HG03039 (cell line): Measurements from ENCODE around the gene RNASEH2A.

Source experiments
- ATAC-seq: cut with Tn5 transposase; IDR thresholded peaks from one replicate; pipeline ENCODE4 v1.9.1; 2021; ENCODE audit warnings: mild to moderate bottlenecking, moderate library complexity; ENCODE audit not compliant: unreplicated experiment

The RNASEH2A gene

GRCh38 chr19:12782424-12783290, 23.7 kb upstream of the RNASEH2A start:
- peak; percentile 37 for ATAC-seq

DNA sequence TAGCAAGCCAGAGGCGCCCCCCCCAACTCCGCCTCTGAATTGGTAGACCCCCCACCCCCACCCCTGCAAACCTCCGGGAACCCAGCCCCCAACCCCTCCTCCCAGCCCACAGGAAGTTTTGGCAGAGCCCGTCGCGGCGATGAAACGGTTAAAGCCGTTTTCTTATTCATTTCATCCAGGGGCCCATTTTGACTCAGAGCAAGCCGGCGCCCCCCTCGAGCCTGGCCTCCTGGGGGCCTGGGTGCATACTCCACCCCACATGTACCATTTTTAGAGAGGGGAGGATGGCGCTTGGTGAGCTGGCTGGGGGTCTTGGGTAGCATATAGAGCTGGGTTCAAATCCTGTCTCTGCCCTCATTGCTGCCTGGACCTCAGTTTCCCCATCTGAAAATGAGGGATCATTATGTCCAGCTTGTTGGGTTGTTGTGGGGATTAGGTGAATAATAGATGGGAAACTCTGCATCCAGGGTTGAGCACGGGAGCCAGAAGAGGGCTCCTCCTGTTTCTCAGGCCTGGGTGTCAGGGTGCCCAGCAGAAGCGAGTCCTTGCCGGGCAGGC, 23.0 kb upstream of the RNASEH2A start:
- ATAC-seq = no peak

- no peak for ATAC-seq
Observed at GRCh38 chr19:12783849-12784393, 22.5 kb upstream of the RNASEH2A start.

GRCh38 chr19:12784394-12784870, 22.0 kb upstream of the RNASEH2A start:
- ATAC-seq = no peak

DNA sequence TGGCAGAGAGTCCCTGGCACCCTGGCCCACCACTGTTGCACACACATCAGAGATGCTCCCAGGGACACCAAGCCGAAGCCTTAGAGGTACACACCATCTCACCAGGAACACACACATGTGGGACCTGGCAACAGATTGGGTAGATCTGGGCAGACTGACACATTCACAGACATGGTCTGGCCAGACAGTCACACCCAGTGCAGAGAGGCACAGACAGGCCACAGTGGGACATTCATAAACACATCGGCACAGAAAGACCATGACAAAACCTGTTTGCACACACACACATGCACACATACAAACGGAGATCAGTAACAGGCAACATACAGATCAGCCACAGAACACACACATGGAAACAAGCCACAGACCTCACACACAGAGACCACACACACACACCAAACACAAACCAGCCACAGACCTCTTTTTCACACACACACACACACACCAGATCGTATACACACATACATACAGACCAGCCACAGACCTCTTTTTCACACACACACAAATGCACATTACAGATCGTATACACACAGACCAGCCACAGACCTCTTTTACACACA, 21.4 kb upstream of the RNASEH2A start:
- no peak for ATAC-seq

DNA sequence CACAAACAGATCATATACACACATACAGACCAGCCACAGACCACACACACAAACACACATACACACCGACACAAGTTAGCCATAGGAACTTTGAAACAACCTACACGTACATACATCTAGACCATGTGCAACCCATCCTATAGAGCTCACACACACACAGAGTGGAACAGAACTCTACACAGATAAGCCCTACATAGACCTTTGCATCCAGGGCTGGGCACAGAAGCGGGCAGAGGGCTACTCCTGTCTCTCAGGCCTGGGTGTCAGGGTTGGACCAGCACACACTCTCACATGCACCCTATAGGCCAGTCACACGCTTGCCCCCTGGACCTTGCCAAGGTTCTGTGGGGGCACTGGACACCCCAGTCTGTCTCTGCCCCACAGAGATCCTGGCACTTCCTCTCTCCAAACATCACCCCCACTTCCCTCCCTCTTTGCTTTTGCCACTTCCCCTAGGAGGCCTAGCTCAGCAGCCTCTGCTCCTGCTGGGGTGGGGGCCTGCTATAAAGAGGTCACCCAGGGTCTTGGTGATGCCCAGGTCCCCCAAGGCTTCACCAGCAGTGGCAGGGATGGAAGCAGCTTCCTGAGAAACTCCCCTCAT, 20.9 kb upstream of the RNASEH2A start:
- no peak for ATAC-seq

- ATAC-seq = no peak
Observed at GRCh38 chr19:12786141-12786870, 20.1 kb upstream of the RNASEH2A start.

DNA sequence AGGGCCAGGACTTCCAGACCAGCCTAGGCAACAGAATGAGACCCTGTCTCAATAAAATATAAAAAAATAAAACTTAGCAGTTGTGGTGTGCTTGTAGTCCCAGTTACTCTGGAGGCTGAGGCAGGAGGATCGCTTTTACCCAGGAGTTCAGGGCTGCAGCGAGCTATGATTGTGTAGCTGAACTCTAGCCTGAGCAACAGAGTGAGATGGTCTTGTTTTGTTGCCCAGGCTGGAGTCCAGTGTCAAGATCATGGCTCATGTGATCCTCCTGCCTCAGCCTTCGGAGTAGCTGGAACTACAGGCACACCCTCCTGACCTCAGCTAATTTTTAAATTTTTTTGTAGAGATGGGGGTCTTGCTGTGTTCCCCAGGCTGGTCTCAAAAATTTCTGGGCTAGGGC, 19.4 kb upstream of the RNASEH2A start:
- ATAC-seq = no peak

- no peak for ATAC-seq
Observed at GRCh38 chr19:12787458-12787857, 18.9 kb upstream of the RNASEH2A start.

DNA sequence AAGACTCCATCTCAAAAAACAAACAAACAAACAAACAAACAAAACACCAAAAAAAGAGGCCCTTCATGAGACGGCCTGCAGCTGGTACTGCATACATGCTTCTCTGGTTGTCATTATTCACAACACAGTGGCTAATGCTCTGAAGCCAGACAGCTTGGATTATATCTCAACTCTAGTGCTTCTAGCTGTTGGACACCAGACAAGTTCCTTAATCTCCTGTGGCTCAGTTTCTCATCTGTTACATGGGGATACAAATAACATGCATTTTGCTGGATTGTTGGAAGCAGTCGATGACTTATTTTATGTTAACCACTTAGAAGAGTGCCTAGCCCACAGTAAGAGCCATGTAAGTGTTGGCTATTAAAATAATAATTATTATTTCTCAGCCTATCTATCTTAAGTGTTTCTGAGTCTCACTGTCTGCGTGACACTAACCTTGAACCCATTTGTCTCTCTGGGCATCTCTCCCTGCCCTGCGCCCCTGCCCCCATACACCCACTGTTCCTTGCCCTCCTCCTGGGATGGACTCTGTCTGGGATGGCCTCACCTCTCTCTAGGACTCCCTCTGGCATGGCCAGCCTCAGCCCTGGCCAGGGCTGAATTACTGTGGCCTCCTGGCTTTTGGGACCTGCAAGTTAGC, 18.2 kb upstream of the RNASEH2A start:
- ATAC-seq = no peak

DNA sequence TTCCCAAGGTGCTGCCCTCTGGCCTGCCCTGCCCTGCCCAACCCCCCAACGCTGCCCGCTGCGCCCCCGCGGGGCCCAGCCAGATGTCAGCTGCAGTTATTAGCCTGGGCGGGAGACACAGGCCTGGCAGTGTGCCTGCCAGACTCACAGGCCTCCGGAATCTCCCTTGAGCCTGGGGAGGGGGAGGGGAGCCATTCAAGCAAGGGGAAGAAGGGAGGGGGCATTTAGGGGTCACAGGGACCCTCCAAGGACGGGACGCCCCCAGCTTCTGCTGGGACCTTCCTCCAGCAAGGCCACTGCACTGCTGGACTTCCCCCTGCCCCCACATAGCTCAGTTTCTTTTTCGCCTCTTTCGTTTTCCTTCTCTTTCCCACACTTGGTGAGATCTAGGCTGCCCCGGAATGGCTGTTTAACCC, 17.7 kb upstream of the RNASEH2A start:
- ATAC-seq = no peak

DNA sequence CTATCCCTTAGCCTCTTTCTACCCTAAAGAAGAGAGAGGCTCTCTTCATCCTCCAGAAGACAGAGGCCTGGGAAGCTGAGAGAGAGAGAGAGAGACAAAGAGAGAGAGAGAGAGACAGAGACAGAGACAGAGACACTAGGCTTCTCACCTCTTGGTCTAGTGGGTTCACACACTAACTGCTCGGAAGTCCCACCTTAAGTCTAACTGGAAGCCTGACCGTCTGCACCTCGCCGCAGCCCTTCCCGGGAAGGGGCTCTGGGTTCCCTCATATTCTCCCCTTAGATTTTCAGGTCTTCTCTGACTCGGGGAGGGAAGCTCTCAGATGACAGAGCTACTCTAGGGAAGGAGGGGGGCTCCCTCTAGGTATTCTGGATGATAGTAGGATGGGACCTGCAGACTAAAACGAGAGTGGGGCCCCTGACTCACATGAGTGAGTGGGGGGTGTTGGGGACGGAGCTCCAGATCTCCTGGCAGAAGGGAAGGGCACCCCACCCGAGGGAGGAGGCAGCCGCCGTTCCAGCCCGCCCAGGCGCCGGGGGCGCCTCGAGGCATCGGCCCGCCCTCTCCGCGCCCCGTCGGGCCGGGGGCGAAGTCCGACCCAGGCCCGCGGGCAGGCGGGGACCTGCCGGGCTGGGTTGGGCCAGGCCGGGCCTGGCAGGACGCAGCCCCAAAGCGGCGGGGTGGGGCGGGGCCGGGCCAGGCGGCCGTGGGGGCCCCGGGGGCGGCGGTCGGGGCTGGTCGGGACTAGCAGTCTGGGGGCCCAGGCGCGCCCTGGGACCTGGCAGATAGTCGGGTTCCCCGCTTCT, 17.1 kb upstream of the RNASEH2A start:
- ATAC-seq = no peak

DNA sequence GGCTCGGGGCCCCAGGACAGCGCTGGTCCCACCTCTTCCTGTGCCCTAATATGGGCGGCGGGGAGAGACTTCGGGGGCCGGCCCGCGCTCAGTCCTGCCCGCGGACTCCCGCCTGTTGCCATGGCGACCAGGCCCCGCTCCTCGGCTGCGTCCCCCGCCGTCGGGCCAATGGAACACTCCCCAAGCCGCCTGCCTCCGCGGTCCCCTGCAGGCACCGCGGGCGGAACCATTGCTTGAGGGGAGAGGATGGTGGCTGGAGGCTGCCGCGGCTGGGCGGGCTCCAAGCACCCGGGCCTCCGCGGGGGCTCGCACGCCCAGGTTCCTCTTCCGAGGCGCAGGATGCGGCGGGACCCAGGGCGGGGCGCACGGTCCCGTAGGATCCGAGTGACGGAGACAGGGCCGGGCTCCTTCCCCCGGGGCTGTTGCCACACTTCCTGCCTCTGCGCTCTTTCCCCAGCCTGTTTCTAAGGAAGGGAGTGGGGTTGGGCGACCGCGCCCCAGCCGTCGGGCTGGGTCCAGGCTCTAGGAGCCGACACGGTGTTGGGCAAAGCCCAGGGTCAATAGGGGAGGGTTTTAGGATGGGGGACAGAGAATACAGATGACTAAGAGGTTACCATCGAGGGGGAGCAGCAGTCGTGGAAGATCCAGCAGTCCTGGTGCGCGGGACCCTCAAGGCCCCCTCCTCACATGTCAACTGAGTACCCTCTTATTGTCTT, 16.3 kb upstream of the RNASEH2A start:
- ATAC-seq = peak; percentile 27

- no peak for ATAC-seq
Observed at GRCh38 chr19:12790628-12791344, 15.6 kb upstream of the RNASEH2A start.

DNA sequence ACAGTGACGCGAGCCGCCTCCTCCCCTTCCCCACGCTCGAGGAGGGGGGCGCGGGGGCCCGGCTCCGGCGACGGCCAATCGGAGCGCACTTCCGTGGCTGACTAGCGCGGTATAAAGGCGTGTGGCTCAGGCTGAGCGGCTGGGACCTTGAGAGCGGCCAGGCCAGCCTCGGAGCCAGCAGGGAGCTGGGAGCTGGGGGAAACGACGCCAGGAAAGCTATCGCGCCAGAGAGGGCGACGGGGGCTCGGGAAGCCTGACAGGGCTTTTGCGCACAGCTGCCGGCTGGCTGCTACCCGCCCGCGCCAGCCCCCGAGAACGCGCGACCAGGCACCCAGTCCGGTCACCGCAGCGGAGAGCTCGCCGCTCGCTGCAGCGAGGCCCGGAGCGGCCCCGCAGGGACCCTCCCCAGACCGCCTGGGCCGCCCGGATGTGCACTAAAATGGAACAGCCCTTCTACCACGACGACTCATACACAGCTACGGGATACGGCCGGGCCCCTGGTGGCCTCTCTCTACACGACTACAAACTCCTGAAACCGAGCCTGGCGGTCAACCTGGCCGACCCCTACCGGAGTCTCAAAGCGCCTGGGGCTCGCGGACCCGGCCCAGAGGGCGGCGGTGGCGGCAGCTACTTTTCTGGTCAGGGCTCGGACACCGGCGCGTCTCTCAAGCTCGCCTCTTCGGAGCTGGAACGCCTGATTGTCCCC, 14.9 kb upstream of the RNASEH2A start, which contains the start of gene JUNB:
Gene JUNB (plus strand): TSS at position 142 of the 706 bp plus-strand sequence. CDS start 286 bp downstream, at position 428.
- ATAC-seq = peak; percentile 25

GRCh38 chr19:12792051-12792852, 14.1 kb upstream of the RNASEH2A start:
- ATAC-seq = no peak
